Ammon's horn (tissue), 1 donor: ENCODE data around the gene MGAT4A.
A peak's percentile ranks its signal among the peaks of the same experiment; 100 is the strongest.
"Not testable (repeated sequence)": the region's sequence is repeated elsewhere in the genome, so short reads cannot be mapped to it uniquely, and the experiment has no call there.

ENCODE experiments used
- DNase-seq: peaks from one replicate; pipeline ENCODE4 v3.0.0-alpha.2; 2016; ENCODE audit warnings: low spot score

The MGAT4A gene

GRCh38 chr2:98702858-98703620 lies 27.9 kb downstream of the MGAT4A start:
- no peak for DNase-seq

GRCh38 chr2:98702127-98702802 lies 28.7 kb downstream of the MGAT4A start:
- peak; percentile 64 for DNase-seq

GRCh38 chr2:98701230-98701629 lies 29.7 kb downstream of the MGAT4A start:
- DNase-seq = no peak

- no peak for DNase-seq
Observed at GRCh38 chr2:98698896-98699295, 32.0 kb downstream of the MGAT4A start.

GRCh38 chr2:98697651-98698337 lies 33.1 kb downstream of the MGAT4A start:
- DNase-seq = no peak

- no peak for DNase-seq
Observed at GRCh38 chr2:98696200-98696599, 34.7 kb downstream of the MGAT4A start.

GRCh38 chr2:98695255-98695654 lies 35.7 kb downstream of the MGAT4A start:
- DNase-seq = no peak

GRCh38 chr2:98693477-98693876 lies 37.5 kb downstream of the MGAT4A start:
- DNase-seq = no peak

- no peak for DNase-seq
Observed at GRCh38 chr2:98692090-98693054, 38.6 kb downstream of the MGAT4A start.

GRCh38 chr2:98691303-98691702 lies 39.6 kb downstream of the MGAT4A start:
- DNase-seq = peak; percentile 29

GRCh38 chr2:98685930-98686887 lies 44.7 kb downstream of the MGAT4A start:
- no peak for DNase-seq

- DNase-seq = no peak
Observed at GRCh38 chr2:98683728-98684127, 47.2 kb downstream of the MGAT4A start.

GRCh38 chr2:98676742-98677141 lies 54.2 kb downstream of the MGAT4A start:
- DNase-seq = no peak

GRCh38 chr2:98674233-98674964 lies 56.5 kb downstream of the MGAT4A start:
- no peak for DNase-seq

GRCh38 chr2:98669675-98670074 lies 61.3 kb downstream of the MGAT4A start:
- DNase-seq = no peak

GRCh38 chr2:98665677-98666076 lies 65.3 kb downstream of the MGAT4A start:
- no peak for DNase-seq

- DNase-seq = no peak
Observed at GRCh38 chr2:98664323-98664722, 66.6 kb downstream of the MGAT4A start.

- no peak for DNase-seq
Observed at GRCh38 chr2:98663511-98664090, 67.3 kb downstream of the MGAT4A start.

GRCh38 chr2:98659491-98659840 lies 71.5 kb downstream of the MGAT4A start:
- not testable (repeated sequence) for DNase-seq
